GM23248 (cell line): Measurements from ENCODE around the gene CSTF1. TPM values are rescaled to one million over a fixed set of nuclear protein-coding genes. Genes with fewer than 3 reads are reported as not detected.
"Not testable (repeated sequence)": the region's sequence is repeated elsewhere in the genome, so short reads cannot be mapped to it uniquely, and the experiment has no call there.

ENCODE experiments used
- DNase-seq: peaks from one replicate; pipeline ENCODE4 v3.0.0-alpha.2; 2015
- H2AFZ ChIP-seq: fragments of 200-600 bp; sonication (generic); 2 replicates; pipeline ENCODE4 v1.6.1; 2016; ENCODE audit warnings: antibody characterized with exemption
- H3F3A ChIP-seq: fragments of 200-600 bp; sonication (generic); 2 replicates; pipeline ENCODE4 v1.6.1; 2016; ENCODE audit warnings: mild to moderate bottlenecking, antibody characterized with exemption, mixed run types; ENCODE audit not compliant: insufficient read depth
- H3K27ac ChIP-seq: fragments of 200-600 bp; sonication (generic); 2 replicates; pipeline ENCODE4 v1.5.1; 2016; ENCODE audit warnings: mild to moderate bottlenecking
- H3K27me3 ChIP-seq: fragments of 200-600 bp; sonication (generic); replicated peaks from 2 replicates; pipeline ENCODE4 v1.6.1; 2016; ENCODE audit warnings: mild to moderate bottlenecking; ENCODE audit not compliant: insufficient read depth
- H3K36me3 ChIP-seq: fragments of 200-600 bp; sonication (generic); 2 replicates; pipeline ENCODE4 v1.6.1; 2016; ENCODE audit warnings: low read depth, mild to moderate bottlenecking
- H3K4me1 ChIP-seq: fragments of 200-600 bp; sonication (generic); 2 replicates; pipeline ENCODE4 v1.6.1; 2016; ENCODE audit warnings: mild to moderate bottlenecking; ENCODE audit not compliant: insufficient read depth
- H3K4me2 ChIP-seq: fragments of 200-600 bp; sonication (generic); one replicate; pipeline ENCODE4 v1.6.1; 2016; ENCODE audit warnings: mild to moderate bottlenecking; ENCODE audit not compliant: unreplicated experiment
- H3K4me3 ChIP-seq: fragments of 200-600 bp; sonication (generic); 2 replicates; pipeline ENCODE4 v1.5.1; 2016; ENCODE audit warnings: mild to moderate bottlenecking
- H3K79me2 ChIP-seq: fragments of 200-600 bp; sonication (generic); 2 replicates; pipeline ENCODE4 v1.6.1; 2016; ENCODE audit warnings: mild to moderate bottlenecking; ENCODE audit not compliant: insufficient read depth
- H3K9ac ChIP-seq: fragments of 200-600 bp; sonication (generic); 2 replicates; pipeline ENCODE4 v1.6.1; 2016; ENCODE audit warnings: mild to moderate bottlenecking
- H3K9me2 ChIP-seq: fragments of 200-600 bp; sonication (generic); 2 replicates; pipeline ENCODE4 v1.6.1; 2016; ENCODE audit warnings: mixed run types, mild to moderate bottlenecking, moderate library complexity; ENCODE audit not compliant: insufficient read depth
- H3K9me3 ChIP-seq: fragments of 200-600 bp; sonication (generic); one replicate; pipeline ENCODE4 v1.6.1; 2017; ENCODE audit warnings: low read depth
- H4K20me1 ChIP-seq: fragments of 200-600 bp; sonication (generic); 2 replicates; pipeline ENCODE4 v1.6.0; 2016; ENCODE audit not compliant: insufficient read depth
- EZH2 ChIP-seq: fragments of 200-600 bp; sonication (generic); IDR thresholded peaks from 2 replicates; pipeline ENCODE4 v1.6.1; 2018; ENCODE audit warnings: antibody characterized with exemption, mild to moderate bottlenecking; ENCODE audit not compliant: insufficient read depth, poor library complexity, severe bottlenecking
- EZH2phosphoT487 ChIP-seq: fragments of 200-600 bp; sonication (generic); IDR thresholded peaks from 2 replicates; pipeline ENCODE4 v1.6.1; 2018; ENCODE audit warnings: antibody characterized with exemption, moderate library complexity, mild to moderate bottlenecking, low read depth; ENCODE audit not compliant: insufficient read depth
- WGBS, 2 experiments: methylation state at CpG; one replicate each; pipeline ENCODE4 v1.1.6; 2015 to 2017; ENCODE audit warnings: low lambda C conversion rate in 2 of 2, low coverage in 1 of 2; ENCODE audit errors: missing lambda C conversion rate in 2 of 2; 5-methylcytosine and 5-hydroxymethylcytosine counted together
- in situ Hi-C: fragments of 300-500 bp; cut with MboI; formaldehyde crosslinking; loops from 2 replicates; pipeline ENCODE4 v1.15.0; 2020
- polyA plus RNA-seq: library from polyadenylated mRNA; unstranded; fragments of >200 nt; fragmentation: Nextera tagmentation; extraction: Ambion mirVana; gene quantifications from 2 replicates; pipeline ENCODE4 v1.2.1, GENCODE V29; 2016
- total RNA-seq: library from RNA; depleted of rRNA; stranded (reverse); fragments of >200 nt; shearing (Covaris generic); gene quantifications from 2 replicates; pipeline ENCODE4 v1.2.3, GENCODE V29; 2014

The CSTF1 gene
- total and polyA plus RNA-seq, 2 experiments from 2014 or later: 41.7 to 69.3 TPM

- H3K36me3 ChIP-seq: peaks cover 48% of the 10 kb centered on the region
- H3K27ac ChIP-seq: no peak overlapping the region
- H3K9me3 ChIP-seq: no peaks in the 10 kb centered on the region
- peak overlapping the region; percentile 99 for H3K4me2 ChIP-seq
- in situ Hi-C loops: loop anchor here (10.0 kb wide), 1 partner anchor 80 kb away; no protein-coding TSS in a partner anchor
- WGBS, 2 experiments: 75 to 77% methylated on average over 4 of the region's 4 CpGs
- H3K27me3 ChIP-seq: no peaks in the 10 kb centered on the region
- peaks cover 92% of the 10 kb centered on the region for H3K79me2 ChIP-seq
- DNase-seq: no peak
- no peaks in the 10 kb centered on the region for H4K20me1 ChIP-seq
- H3K9ac ChIP-seq: no peak overlapping the region
- TF ChIP-seq EZH2 (no peak), EZH2phosphoT487 (no peak)
- no peaks in the 10 kb centered on the region for H3K9me2 ChIP-seq
- H3K4me1 ChIP-seq: peaks cover 33% of the 10 kb centered on the region
- 0 out of 2 replicates have a peak overlapping the region, but pooled peaks have one; percentile 24 for H3K4me3 ChIP-seq
- H2AFZ ChIP-seq: no peak overlapping the region
- H3F3A ChIP-seq: peaks cover 52% of the 10 kb centered on the region
Measured at GRCh38 chr20:56395166-56395565, 2.7 kb downstream of the CSTF1 start.

GRCh38 chr20:56400001-56400640 is 7.7 kb downstream of the CSTF1 start:
- Histone ChIP-seq H3K4me1 (peaks cover 12% of the 10 kb centered on the region), H3K9me2 (no peaks in the 10 kb centered on the region), H2AFZ (0 out of 2 replicates have a peak overlapping the region, but pooled peaks have one; percentile 25), H4K20me1 (no peaks in the 10 kb centered on the region), H3K9ac (peak overlapping the region; percentile 51), H3K27ac (peak overlapping the region; percentile 13; the same call in 1 of the 2 replicates), H3K27me3 (no peaks in the 10 kb centered on the region), H3K4me2 (peak overlapping the region; percentile 65), H3K36me3 (peaks cover 81% of the 10 kb centered on the region), H3K9me3 (no peaks in the 10 kb centered on the region), H3K4me3 (peak overlapping the region; percentile 6; the same call in 1 of the 2 replicates), H3F3A (peaks cover 54% of the 10 kb centered on the region), H3K79me2 (peaks cover 85% of the 10 kb centered on the region)
- DNase-seq: peak; percentile 84
- no peak for TF ChIP-seq EZH2phosphoT487
- TF ChIP-seq EZH2: no peak
- in situ Hi-C loops: no loop called here

DNA sequence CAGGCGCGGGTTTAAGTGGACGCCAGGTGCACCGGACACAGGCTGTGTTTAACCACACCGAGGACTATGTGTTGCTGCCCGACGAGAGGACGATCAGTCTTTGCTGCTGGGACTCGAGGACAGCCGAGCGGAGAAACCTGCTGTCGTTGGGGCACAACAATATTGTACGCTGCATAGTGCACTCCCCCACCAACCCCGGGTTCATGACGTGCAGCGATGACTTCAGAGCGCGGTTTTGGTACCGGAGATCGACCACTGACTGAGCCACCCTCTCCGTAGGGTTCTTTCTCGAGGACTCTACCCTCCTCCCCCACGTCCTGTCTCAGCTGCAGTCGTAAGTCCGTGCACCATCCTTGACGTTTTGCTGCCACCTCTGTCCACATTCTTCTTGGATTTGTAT is 11.0 kb downstream of the CSTF1 start:
- H3K4me2 ChIP-seq: no peak overlapping the region
- no peaks in the 10 kb centered on the region for H3K9me3 ChIP-seq
- H3K4me3 ChIP-seq: no peak overlapping the region
- TF ChIP-seq EZH2phosphoT487 (no peak), EZH2 (no peak)
- H3K79me2 ChIP-seq: peaks cover 74% of the 10 kb centered on the region
- no peak overlapping the region for H3K27ac ChIP-seq
- H3K9ac ChIP-seq: no peak overlapping the region
- no peak overlapping the region for H2AFZ ChIP-seq
- WGBS, 2 experiments: 95% methylated on average over 26 of the region's 26 CpGs
- DNase-seq: no peak
- H3F3A ChIP-seq: peaks cover 33% of the 10 kb centered on the region
- peaks cover 12% of the 10 kb centered on the region for H3K4me1 ChIP-seq
- H4K20me1 ChIP-seq: no peaks in the 10 kb centered on the region
- H3K27me3 ChIP-seq: no peaks in the 10 kb centered on the region
- in situ Hi-C loops: no loop called here
- no peaks in the 10 kb centered on the region for H3K9me2 ChIP-seq
- peaks cover 77% of the 10 kb centered on the region for H3K36me3 ChIP-seq

GRCh38 chr20:56405356-56405755 is 12.9 kb downstream of the CSTF1 start:
- in situ Hi-C loops, H3K4me1 ChIP-seq, H3K27me3 ChIP-seq, H4K20me1 ChIP-seq, H3K4me3 ChIP-seq, H3K27ac ChIP-seq, H3K9ac ChIP-seq, DNase-seq, H3K4me2 ChIP-seq, H3K9me2 ChIP-seq, H3K9me3 ChIP-seq, H2AFZ ChIP-seq: not testable (repeated sequence)
- WGBS, 2 experiments: 95 to 97% methylated on average over 11 to 12 of the region's 12 CpGs
- peaks cover 60% of the 10 kb centered on the region for H3K36me3 ChIP-seq
- H3F3A ChIP-seq: peaks cover 28% of the 10 kb centered on the region
- peaks cover 55% of the 10 kb centered on the region for H3K79me2 ChIP-seq

DNA sequence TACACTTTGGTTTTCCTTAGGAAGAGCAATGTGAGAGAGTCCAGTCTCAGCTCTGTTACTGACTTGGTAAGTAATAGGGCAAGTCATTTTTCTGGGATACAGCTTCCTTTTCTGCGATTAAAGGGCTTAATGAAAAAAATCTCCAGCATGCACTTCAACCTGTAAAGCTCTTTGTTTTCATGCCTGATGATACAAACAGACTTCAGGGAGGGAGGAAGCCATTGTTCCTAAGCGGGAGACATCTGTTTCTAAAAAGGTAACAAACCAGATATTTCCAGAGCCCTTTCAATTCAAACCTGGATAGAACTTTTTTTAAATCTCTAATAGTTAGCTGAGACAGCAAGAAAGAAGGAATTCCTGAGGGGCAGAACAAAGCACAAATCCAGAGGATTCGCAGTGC is 14.5 kb downstream of the CSTF1 start:
- no peak for TF ChIP-seq EZH2
- no peak for TF ChIP-seq EZH2phosphoT487
- no peaks in the 10 kb centered on the region for H3K9me3 ChIP-seq
- peaks cover 6% of the 10 kb centered on the region; the same call in 1 of the 2 replicates for H3K4me1 ChIP-seq
- H3K27me3 ChIP-seq: no peaks in the 10 kb centered on the region
- H3K4me2 ChIP-seq: no peak overlapping the region
- H3K9ac ChIP-seq: no peak overlapping the region
- H3K79me2 ChIP-seq: peaks cover 40% of the 10 kb centered on the region
- no peaks in the 10 kb centered on the region for H4K20me1 ChIP-seq
- peaks cover 48% of the 10 kb centered on the region for H3K36me3 ChIP-seq
- no peak overlapping the region for H3K4me3 ChIP-seq
- no peaks in the 10 kb centered on the region for H3K9me2 ChIP-seq
- in situ Hi-C loops: no loop called here
- H3F3A ChIP-seq: peaks cover 29% of the 10 kb centered on the region
- no peak overlapping the region for H3K27ac ChIP-seq
- no peak for DNase-seq
- no peak overlapping the region for H2AFZ ChIP-seq
- WGBS, 2 experiments: 93 to 96% methylated on average over 3 of the region's 3 CpGs
